NCI-H345 treated with DMSO at 0.1 percent for 48 hours (cell line): ENCODE data around the gene SMCO2.
"Not testable (repeated sequence)": the region's sequence is repeated elsewhere in the genome, so short reads cannot be mapped to it uniquely, and the experiment has no call there.

ENCODE experiments used
- DNase-seq: peaks from one replicate; lab custom pipeline; 2025; ENCODE audit not compliant: unreplicated experiment; lab: John Stamatoyannopoulos, UW

The SMCO2 gene

DNA sequence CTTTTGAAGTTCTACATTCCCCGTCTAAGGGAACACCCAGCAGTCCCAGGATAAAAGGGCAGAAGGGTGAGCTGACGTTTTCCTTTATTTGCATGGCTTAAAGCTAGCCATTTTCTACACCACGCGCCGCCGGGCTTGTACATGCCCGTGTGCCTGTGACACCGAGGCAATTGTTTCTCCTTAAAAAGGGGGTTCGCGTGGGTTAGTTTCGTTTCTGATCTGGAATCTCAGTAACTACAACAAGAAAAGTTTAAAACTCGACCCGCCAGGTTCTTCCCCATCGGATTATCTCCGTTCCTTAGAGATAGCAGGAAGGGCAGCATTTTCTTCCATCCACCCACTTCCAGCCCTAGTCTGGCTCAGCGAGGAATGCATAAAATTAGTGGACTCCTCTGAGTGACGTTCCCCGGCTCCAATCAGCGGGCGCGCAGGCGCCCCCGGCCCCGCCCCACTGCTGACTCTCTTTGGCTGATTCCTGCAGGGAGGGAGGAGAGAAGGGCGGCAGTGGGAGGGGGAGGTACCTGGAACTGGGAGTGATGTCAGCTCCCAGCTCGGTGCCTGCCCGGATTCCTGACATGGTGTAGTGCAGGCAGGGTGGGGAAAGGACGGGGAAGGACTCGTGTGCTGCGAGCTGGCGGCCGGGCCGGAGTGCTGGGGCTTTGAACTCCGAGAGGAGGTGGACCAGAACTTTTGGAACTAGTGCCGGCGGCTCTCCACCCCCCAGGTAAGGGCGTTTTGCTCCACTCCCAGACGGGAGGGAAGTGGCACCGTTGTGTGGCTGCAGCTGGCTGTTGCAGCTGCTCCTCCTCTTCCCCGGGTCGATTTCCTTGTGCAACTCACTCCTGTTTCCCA, 77.3 kb downstream of the SMCO2 start, which contains the start of gene PPFIBP1:
Gene PPFIBP1 (plus strand): TSS at position 565 of the 852 bp plus-strand sequence. CDS start 109,191 bp downstream, outside the sequence.
- peak; percentile 88 for DNase-seq

DNA sequence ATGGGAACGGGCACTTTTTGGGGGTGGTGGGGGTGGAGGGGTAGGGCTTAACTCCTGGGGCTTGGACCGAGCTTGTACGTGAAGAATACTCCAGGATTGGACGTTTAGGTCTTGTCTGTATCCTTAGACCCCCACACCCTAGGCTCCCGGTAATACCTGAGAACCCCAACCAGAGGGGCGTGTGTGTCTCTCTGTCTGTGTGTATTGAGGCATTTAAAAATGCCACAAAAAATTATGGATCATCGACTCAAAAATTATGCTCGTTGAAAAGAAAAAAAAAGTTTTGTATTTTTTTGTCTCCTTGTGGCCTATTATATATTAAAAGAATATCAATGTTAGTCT, 77.9 kb downstream of the SMCO2 start:
- DNase-seq = no peak

DNA sequence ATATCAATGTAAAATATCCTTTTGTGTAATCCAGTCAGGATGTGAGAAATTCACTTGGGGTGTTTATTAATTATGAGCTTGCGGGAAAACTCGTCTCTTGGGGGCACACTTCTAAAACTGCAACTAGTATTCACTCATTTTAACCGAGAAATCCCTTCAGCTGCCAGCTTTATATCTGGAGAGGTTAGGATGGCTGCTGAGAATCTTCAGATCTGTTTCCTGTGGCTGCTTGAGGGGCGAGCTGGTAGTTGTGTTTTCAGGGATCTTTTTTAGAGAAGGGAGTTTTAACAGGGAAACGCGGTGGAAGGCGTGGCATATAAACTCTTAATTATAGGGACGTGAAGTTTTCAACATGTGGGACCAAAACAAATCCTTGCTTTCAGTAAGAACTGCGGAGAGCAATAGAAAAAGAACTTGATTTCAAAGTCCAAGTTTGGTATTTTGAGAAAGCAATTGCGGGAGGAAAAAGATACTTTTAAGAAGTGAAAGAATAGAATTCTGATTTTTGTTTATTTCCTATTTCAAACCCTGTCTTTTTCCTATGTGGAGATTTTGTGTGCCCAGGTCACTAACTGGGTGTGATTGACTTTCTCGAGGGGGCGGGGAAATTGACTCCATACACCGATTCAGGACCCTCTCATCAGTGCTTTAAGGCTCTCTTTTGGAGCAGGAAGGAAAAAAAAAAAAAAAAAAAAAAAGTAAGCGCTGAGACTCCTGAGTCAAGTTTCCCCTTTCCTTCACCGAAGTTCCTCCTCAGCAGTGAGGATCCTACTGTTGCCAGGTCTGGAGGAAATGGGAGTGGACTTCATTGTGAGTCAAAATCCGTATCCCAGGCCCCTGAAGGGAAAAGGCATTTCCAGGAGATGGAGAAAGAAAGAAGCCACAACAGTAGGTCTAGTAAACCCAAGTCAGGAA, 78.6 kb downstream of the SMCO2 start:
- DNase-seq = no peak

DNA sequence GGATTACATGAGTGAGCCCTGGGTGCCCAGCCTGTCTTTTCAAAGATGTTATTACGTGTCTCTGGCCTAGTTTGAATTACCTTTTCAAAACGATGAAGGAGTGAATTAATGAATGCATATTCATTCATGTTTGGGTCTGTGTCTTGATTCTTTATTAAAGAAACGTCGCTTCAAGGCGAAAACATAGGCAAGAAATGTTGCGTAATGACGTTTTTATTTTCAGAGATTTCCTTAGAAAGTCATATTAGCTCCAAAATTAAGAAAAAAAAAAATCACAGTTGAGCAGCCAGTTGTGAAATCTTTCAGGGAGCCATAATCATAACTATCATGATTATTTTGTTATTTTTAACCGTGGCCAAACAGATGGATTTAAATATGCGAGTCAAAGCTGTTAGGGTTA, 81.0 kb downstream of the SMCO2 start:
- no peak for DNase-seq

GRCh38 chr12:27528788-27529187, 82.3 kb downstream of the SMCO2 start:
- no peak for DNase-seq

GRCh38 chr12:27530157-27530922, 83.8 kb downstream of the SMCO2 start:
- DNase-seq = no peak

DNA sequence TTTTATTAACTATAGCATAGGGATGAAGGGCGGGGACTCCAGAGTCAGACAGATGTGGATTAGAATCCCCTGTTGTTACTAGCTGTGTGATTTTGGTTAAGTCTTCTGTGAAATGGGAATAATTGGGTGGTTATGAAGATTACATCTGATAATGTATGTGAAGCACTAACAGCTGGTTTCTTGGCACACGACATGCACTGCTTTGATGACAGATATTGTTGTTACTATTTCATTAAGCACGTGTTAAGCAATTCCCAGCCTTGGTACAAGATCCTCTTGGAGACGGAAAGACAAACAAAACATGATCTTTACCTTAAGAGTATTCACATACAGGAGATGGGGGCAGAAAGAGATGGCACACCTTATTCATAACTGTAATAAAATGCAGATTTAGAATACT, 85.4 kb downstream of the SMCO2 start:
- DNase-seq = no peak

- no peak for DNase-seq
Observed at GRCh38 chr12:27534060-27534764, 87.7 kb downstream of the SMCO2 start.

DNA sequence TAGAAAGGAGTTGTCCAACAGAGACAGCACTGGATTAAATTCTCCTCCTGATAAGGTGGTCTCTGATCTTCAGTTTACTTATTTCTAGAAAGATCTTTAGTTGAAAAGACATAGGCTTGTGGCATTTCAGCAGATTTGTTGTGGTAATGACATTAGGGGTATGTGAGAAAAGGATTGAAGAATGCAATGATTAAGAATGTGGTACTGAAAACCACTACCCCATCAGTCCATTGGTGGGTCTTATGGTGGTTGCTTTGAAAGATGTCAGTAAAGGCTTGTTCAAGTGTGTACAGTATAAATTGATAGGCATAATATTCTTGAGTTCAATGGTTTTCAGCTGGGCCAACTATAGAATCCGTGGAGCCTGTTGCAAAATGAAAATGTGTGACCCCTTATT, 88.2 kb downstream of the SMCO2 start:
- no peak for DNase-seq

- DNase-seq = no peak
Observed at GRCh38 chr12:27535318-27535717, 88.8 kb downstream of the SMCO2 start.

- no peak for DNase-seq
Observed at GRCh38 chr12:27537855-27538675, 91.5 kb downstream of the SMCO2 start.

DNA sequence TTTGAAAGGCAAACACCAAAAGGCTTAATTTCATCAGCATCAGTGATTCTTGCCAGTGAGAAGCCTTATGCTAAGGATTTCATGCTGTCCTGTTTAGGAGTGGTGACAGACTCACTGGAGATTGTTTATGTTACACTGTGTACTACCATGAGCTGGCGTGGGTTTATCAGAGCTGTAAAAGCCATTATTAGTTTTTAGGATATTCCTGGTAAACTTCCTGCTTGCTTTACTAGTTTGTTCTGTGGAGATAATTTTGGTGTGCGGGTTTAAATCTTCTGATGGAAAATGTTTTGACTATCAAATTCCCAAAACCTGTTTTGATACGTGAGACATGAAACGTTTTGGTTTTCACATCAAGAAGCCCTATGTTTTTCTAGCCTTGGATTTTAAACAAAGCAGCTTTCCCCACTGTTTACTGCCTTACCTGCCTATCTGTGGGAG, 92.7 kb downstream of the SMCO2 start:
- DNase-seq = no peak

- DNase-seq = no peak
Observed at GRCh38 chr12:27541031-27541719, 94.6 kb downstream of the SMCO2 start.

GRCh38 chr12:27542628-27543027, 96.1 kb downstream of the SMCO2 start:
- no peak for DNase-seq

- not testable (repeated sequence) for DNase-seq
Observed at GRCh38 chr12:27544858-27545257, 98.3 kb downstream of the SMCO2 start.

- DNase-seq = no peak
Observed at GRCh38 chr12:27545665-27546064, 99.1 kb downstream of the SMCO2 start.

DNA sequence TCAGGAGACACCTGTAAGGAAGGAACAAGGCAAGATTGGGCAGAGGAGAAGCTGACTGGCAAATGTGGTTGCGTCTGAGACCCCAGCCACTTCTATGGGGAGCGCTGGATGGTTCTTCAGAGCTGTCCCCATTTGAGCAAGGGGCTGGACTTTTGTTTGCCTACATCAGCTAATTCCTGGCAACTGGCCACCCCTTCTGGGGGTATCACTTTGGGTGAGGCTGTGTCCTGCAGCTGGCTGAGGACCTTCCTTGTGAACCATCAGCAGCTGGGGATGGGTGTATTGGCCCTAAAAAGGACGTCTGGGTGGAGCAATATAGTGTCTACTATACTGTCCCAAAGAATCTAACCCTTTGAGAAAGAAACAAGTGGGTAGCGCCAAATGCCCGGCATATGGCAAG, 101.1 kb downstream of the SMCO2 start:
- no peak for DNase-seq

GRCh38 chr12:27548301-27549199, 102.0 kb downstream of the SMCO2 start:
- no peak for DNase-seq
